ENCODE data around the gene GRK5. TPM values are rescaled to one million over a fixed set of nuclear protein-coding genes. Genes with fewer than 3 reads are reported as not detected.

The GRK5 gene
- total RNA-seq, 1 donor from 2014 or later = 93.1 TPM

- no peak for DNase-seq (ENCODE audit: extremely low read depth, low read depth, low spot score)
Observed at GRCh38 chr10:119371704-119372663, 164.6 kb downstream of the GRK5 start.

GRCh38 chr10:119373294-119374102 lies 166.1 kb downstream of the GRK5 start:
- DNase-seq (ENCODE audit: extremely low read depth, low read depth, low spot score) = no peak

DNA sequence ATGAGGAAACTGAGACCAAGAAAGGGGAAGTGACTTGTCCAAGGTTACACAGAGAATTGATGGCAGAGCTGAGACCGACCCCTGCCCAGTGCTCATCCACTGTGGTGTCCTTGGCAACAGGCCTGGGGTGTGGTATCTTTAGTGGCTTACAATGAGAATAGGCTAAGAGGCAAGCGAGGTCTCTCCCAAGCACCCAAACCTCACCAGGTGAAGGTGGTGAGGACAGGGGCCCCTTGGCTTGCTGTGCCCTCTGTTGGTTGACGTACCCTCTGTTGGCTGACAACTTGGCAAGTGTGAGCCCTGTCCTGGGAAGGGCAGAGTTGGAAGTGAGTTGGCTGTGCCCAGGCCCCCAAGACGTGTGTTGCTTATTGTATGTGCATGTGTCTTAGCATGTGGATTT lies 166.9 kb downstream of the GRK5 start:
- no peak for DNase-seq (ENCODE audit: extremely low read depth, low read depth, low spot score)

GRCh38 chr10:119375574-119376272 lies 168.4 kb downstream of the GRK5 start:
- no peak for DNase-seq (ENCODE audit: extremely low read depth, low read depth, low spot score)

DNA sequence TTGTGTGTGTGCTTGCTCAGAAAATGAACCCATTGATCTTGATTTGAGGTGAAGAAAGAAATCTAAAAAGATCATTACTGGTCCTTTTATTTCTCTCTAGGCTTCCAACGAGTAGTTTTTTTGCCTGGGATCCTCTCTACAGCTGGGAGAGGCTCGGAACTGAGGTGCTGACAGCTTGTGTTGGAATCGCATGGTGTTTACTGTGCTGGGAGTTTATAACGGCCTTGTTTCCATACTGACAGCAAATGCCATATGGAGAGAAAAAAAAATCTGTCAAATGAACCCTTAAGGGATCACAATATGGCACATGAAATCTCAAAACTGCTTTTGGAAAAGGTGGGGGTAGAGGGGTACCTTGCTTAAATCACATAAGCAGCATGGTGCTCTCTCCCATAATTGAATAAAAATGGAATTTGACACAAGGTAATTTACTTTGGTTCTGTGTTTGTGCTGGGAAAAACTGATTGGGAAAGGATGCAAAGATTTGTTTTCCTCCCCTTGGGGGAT lies 170.1 kb downstream of the GRK5 start:
- no peak for DNase-seq (ENCODE audit: extremely low read depth, low read depth, low spot score)

DNA sequence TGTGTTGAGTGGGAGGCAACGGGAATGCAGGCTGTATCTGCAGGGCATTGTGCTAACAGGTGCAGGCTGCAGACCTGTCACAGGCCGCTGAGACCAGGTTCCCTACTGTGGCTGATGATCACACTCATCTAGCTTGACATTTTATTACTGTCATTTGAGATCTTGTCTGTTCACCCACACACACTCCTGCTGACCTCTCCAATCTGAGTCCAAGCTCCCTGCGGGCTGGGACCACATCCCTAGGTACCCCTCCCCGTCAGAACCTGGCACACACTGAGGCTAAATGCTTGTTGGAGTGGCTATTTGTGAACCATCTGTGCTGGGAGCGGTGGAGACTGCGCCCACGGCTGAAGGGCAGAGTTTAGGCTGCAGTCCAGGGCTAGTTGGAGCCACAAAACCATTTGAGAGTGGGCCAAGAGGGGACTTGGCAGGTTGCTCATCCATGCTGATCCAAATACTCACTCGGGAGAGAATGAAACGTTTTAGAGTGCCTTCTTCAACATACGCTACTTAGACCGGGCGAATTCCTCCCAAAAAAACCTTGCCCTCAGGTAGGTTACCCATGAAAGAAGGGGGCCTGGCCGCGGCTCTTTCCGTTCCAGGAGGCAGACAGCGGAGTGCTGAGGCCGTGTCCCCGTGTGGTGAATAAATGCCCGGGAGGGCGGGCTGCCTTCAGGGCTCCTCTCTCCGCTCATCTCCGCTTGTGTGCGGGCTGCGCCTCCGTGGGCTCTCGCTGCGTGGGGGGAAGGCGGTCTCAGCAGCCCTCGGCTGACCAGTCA lies 170.8 kb downstream of the GRK5 start:
- no peak for DNase-seq (ENCODE audit: extremely low read depth, low read depth, low spot score)

GRCh38 chr10:119378737-119379067 lies 171.3 kb downstream of the GRK5 start:
- DNase-seq (ENCODE audit: extremely low read depth, low read depth, low spot score) = no peak

DNA sequence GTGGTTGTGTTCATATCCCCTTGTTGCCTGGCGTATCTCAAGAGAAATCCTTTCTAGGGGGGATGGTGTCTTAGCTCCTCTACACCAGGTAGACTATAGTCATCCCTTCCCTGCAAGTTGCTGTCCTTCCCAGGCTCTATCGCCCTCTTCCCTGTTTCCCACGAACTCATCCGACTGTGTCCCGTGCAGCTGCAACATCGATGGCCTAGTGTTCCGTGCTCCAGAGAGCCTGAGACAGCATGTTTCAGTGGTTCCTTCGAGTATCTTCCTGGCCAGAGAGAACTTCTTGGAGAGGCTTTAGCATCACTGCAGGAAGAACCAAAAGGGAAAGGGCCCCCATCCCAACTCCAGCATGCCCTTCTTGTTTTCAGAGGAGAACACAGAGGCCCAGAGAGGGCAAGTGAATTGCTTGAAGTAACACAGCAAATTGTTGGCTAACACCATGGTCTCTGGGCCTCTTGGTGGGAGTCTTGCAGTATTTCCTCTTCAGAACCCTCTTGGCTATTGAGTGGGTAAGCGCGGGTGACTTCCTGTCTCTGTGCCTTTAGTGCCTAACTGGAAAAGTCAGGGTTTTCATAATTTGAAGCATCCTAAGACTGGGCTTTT lies 172.2 kb downstream of the GRK5 start:
- no peak for DNase-seq (ENCODE audit: extremely low read depth, low read depth, low spot score)

DNA sequence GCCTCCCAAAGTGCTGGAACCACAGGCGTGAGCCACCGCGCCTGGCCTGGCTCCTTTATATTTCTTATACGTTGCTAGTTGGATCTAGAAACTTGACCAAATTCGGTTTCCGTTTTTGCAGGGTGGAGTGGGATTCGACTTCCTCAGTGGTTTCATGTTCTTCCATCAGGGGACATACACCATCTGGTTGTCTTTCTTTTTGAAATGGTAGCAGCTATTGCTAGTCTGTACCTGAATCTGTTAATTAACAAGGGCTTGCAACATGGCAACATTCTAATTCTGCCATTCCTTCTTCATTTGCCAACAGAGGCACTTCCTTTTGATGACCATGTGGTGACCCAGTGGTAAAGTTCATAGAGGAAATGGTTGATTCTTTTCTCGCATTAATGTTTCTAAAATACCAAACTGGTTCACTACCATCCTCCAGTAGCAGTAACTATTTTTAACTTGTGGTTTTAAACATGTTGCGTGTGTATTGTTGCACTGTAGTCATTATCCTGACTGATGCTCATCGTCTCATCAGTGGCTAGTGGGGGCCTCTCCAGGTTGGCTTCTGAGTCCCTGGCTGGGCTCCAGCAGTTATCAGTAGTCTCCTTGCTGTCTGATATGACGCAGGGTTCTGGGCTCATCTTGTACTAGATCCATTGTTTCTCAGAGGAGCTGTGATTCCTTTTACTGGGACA lies 175.9 kb downstream of the GRK5 start:
- no peak for DNase-seq (ENCODE audit: extremely low read depth, low read depth, low spot score)

DNA sequence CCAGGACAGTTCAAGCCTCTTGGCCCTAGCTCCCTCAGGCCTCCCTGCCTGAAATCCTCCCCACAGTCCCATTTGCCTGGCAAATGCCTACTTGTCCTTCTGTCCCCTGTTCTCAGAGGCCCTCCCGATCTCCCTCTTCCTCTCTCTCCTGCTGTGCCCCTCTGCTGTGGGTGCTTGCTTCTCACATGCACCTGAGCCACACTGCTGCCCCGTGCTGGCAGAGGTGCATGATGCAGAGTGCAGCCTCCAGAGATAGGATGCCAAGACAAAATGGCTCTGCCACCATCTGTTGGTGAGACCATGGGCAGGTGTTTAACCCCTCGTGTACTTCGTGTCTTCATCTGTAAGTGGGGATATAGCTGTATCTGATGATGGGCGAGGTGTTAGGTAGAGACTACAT lies 176.8 kb downstream of the GRK5 start:
- DNase-seq (ENCODE audit: extremely low read depth, low read depth, low spot score) = no peak

- DNase-seq (ENCODE audit: extremely low read depth, low read depth, low spot score) = no peak
Observed at GRCh38 chr10:119386666-119387065, 179.3 kb downstream of the GRK5 start.

- no peak for DNase-seq (ENCODE audit: extremely low read depth, low read depth, low spot score)
Observed at GRCh38 chr10:119388849-119389345, 181.5 kb downstream of the GRK5 start.

DNA sequence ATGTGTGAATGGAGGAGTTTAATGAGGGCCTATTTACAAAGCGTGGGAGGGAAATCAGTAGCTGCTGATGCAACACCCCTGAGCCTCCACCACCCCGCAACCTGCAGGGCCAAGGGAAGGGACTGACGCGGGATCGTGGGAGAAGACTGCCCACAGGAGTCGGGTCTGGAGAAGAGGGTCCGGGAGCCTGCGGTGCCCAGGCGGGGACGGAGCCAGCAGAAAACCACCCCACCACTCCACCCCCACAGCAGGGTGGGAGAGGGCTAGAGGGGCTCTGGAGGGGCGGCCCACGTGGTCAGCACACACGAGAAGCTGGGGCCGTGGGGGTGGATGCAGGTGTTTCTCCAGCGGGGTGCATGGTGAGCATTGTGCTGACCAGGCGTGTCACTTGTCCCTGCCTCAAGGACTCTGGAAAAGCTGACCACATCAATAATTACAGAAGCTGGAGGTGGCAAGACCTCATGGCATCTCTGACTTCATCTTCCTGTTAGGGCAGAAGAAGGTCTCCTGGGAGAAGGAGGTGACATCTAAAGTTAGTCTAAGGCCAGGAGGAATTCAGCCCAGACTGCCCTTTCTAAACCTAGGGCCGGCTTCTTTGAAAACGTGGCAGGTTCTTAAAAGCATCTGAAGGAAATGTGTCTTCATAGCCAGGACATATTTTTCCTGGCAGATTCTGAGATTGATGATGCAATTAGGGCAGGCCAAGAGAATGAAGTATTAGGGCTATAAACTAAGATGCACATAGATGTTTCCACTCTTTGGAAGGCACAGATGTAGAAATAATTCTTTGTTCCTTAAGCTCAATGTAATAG lies 184.3 kb downstream of the GRK5 start:
- DNase-seq (ENCODE audit: extremely low read depth, low read depth, low spot score) = no peak

GRCh38 chr10:119393019-119393418 lies 185.6 kb downstream of the GRK5 start:
- no peak for DNase-seq (ENCODE audit: extremely low read depth, low read depth, low spot score)

GRCh38 chr10:119393421-119393820 lies 186.1 kb downstream of the GRK5 start:
- no peak for DNase-seq (ENCODE audit: extremely low read depth, low read depth, low spot score)

- DNase-seq (ENCODE audit: extremely low read depth, low read depth, low spot score) = no peak
Observed at GRCh38 chr10:119393845-119394244, 186.5 kb downstream of the GRK5 start.

GRCh38 chr10:119394657-119395279 lies 187.4 kb downstream of the GRK5 start:
- no peak for DNase-seq (ENCODE audit: extremely low read depth, low read depth, low spot score)
